T-helper 2 cell (primary cell): ENCODE results near the gene MAP2K5.

Experiments used
- DNase-seq, 5 experiments: peaks; one replicate each; pipeline versions ENCODE4 v3.0.0 to v3.0.0-alpha.2; 2012 to 2022

Gene MAP2K5

GRCh38 chr15:67730135-67730534 lies 187.6 kb downstream of the MAP2K5 start:
- DNase-seq, result no peak

GRCh38 chr15:67731112-67731721 lies 188.7 kb downstream of the MAP2K5 start:
- no peak for DNase-seq

- DNase-seq, result no peak
These were observed 189.7 kb downstream of the MAP2K5 start for GRCh38 chr15:67732164-67732563.

- no peak for DNase-seq
These were observed 190.3 kb downstream of the MAP2K5 start for GRCh38 chr15:67732671-67733374.

GRCh38 chr15:67735896-67736295 lies 193.4 kb downstream of the MAP2K5 start:
- DNase-seq, result no peak

- no peak for DNase-seq
These were observed 194.3 kb downstream of the MAP2K5 start for GRCh38 chr15:67736810-67737209.

- DNase-seq, result no peak
These were observed 195.6 kb downstream of the MAP2K5 start for GRCh38 chr15:67738056-67738455.

- DNase-seq, result no peak
These were observed 197.9 kb downstream of the MAP2K5 start for GRCh38 chr15:67740405-67740804.

- no peak for DNase-seq
These were observed 198.8 kb downstream of the MAP2K5 start for GRCh38 chr15:67741308-67741707.

GRCh38 chr15:67743558-67743957 lies 201.1 kb downstream of the MAP2K5 start:
- DNase-seq, result no peak

- DNase-seq, result no peak
These were observed 202.0 kb downstream of the MAP2K5 start for GRCh38 chr15:67744331-67745072.

- no peak for DNase-seq
These were observed 202.8 kb downstream of the MAP2K5 start for GRCh38 chr15:67745073-67746006.

GRCh38 chr15:67746022-67746421 lies 203.5 kb downstream of the MAP2K5 start:
- DNase-seq, result no peak

GRCh38 chr15:67746450-67746849 lies 203.9 kb downstream of the MAP2K5 start:
- DNase-seq, result peak in 1 of 5 experiments; percentile 44

GRCh38 chr15:67747921-67748320 lies 205.4 kb downstream of the MAP2K5 start:
- DNase-seq, result no peak

- no peak for DNase-seq
These were observed 207.9 kb downstream of the MAP2K5 start for GRCh38 chr15:67750371-67750770.

- no peak for DNase-seq
These were observed 211.4 kb downstream of the MAP2K5 start for GRCh38 chr15:67753891-67754290.

- peak in 1 of 5 experiments; percentile 26 for DNase-seq
These were observed 212.8 kb downstream of the MAP2K5 start for GRCh38 chr15:67755264-67755663.

- no peak for DNase-seq
These were observed 213.4 kb downstream of the MAP2K5 start for GRCh38 chr15:67755936-67756335.

- DNase-seq, result peak in 2 of 5 experiments; percentile 13 to 72
These were observed 216.3 kb downstream of the MAP2K5 start for GRCh38 chr15:67758619-67759300.

GRCh38 chr15:67760901-67761300 lies 218.4 kb downstream of the MAP2K5 start:
- no peak for DNase-seq

- DNase-seq, result peak in 1 of 5 experiments; percentile 40
These were observed 218.8 kb downstream of the MAP2K5 start for GRCh38 chr15:67761343-67761742.
